GM21367 (cell line): ENCODE results near the gene MAP3K20.
"Not testable (repeated sequence)": the region's sequence is repeated elsewhere in the genome, so short reads cannot be mapped to it uniquely, and the experiment has no call there.

ENCODE experiments used
- ATAC-seq: cut with Tn5 transposase; IDR thresholded peaks from one replicate; pipeline ENCODE4 v1.9.1; 2021; ENCODE audit not compliant: unreplicated experiment

The MAP3K20 gene

GRCh38 chr2:173193925-173194324 is 118.3 kb downstream of the MAP3K20 start:
- no peak for ATAC-seq

- ATAC-seq = no peak
These were observed 119.5 kb downstream of the MAP3K20 start for GRCh38 chr2:173195100-173195499.

GRCh38 chr2:173196080-173196479 is 120.4 kb downstream of the MAP3K20 start:
- no peak for ATAC-seq

GRCh38 chr2:173196638-173197037 is 121.0 kb downstream of the MAP3K20 start:
- ATAC-seq = no peak

- ATAC-seq = no peak
These were observed 122.7 kb downstream of the MAP3K20 start for GRCh38 chr2:173198327-173198726.

- ATAC-seq = no peak
These were observed 123.6 kb downstream of the MAP3K20 start for GRCh38 chr2:173199294-173199693.

GRCh38 chr2:173202570-173202969 is 126.9 kb downstream of the MAP3K20 start:
- ATAC-seq = no peak

GRCh38 chr2:173204316-173204715 is 128.7 kb downstream of the MAP3K20 start:
- ATAC-seq = no peak

GRCh38 chr2:173205375-173205774 is 129.7 kb downstream of the MAP3K20 start:
- no peak for ATAC-seq

GRCh38 chr2:173207124-173207523 is 131.5 kb downstream of the MAP3K20 start:
- not testable (repeated sequence) for ATAC-seq

GRCh38 chr2:173210270-173211196 is 134.9 kb downstream of the MAP3K20 start:
- no peak for ATAC-seq

- no peak for ATAC-seq
These were observed 137.5 kb downstream of the MAP3K20 start for GRCh38 chr2:173213181-173213580.

GRCh38 chr2:173214213-173214612 is 138.6 kb downstream of the MAP3K20 start:
- no peak for ATAC-seq

GRCh38 chr2:173215316-173215715 is 139.7 kb downstream of the MAP3K20 start:
- no peak for ATAC-seq

- ATAC-seq = no peak
These were observed 140.4 kb downstream of the MAP3K20 start for GRCh38 chr2:173216051-173216450.

GRCh38 chr2:173216668-173217067 is 141.0 kb downstream of the MAP3K20 start:
- no peak for ATAC-seq

GRCh38 chr2:173217116-173217840 is 141.6 kb downstream of the MAP3K20 start:
- no peak for ATAC-seq

GRCh38 chr2:173218326-173219056 is 142.8 kb downstream of the MAP3K20 start:
- no peak for ATAC-seq

- no peak for ATAC-seq
These were observed 145.6 kb downstream of the MAP3K20 start for GRCh38 chr2:173221132-173221695.

GRCh38 chr2:173221937-173222594 is 146.4 kb downstream of the MAP3K20 start:
- peak; percentile 82 for ATAC-seq
